ENCODE results near the gene MTG2. TPM values are rescaled to one million over a fixed set of nuclear protein-coding genes. Genes with fewer than 3 reads are reported as not detected.

The MTG2 gene
- total RNA-seq, 3 donors from 2014 or later, result 28.8 to 34.9 (median 32.6) TPM

DNA sequence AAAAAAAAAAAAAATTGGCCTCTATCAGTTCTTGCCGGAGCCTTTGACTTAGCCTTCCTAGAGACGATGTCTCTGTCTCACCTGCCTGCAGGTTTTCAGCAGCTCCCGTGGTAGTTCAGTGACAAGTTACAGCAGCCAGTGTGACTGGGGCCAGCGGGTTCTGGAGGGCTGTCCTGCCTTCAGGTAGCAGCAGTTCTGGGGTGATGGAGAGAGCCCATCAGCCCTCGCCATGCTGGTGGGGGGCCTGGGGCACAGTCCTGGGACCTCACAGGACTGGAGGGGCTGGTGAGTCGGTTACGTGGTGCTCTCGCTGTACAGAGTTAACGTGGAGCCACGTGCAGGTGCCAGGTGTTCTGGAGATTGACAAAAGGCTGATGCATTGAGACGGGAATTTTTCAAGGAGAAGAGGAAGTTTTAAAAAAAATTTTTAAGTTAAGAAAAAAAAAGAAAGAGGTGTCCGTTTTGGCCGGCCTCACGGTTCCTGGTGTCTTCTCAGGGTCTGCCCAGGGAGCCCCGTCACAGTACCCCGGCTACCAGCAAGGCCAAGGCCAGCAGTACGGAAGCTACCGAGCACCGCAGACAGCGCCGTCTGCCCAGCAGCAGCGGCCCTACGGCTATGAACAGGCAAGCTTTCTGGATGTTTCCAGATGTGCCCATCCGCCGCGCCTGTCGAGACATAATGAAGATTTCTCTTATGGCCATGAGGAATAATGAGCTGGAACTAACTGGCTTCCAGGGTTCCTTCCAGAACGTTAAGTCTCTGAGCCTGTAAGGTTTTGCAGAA is 8.6 kb upstream of the MTG2 start:
- no peaks in the 10 kb centered on the region for H3K36me3 ChIP-seq (ENCODE audit: low read depth)
- no peak overlapping the region for H3K4me3 ChIP-seq
- intact Hi-C loops (cut with DNase I, micrococcal nuclease), result no loop called here
- H3K9me3 ChIP-seq, result no peaks in the 10 kb centered on the region
- no peaks in the 10 kb centered on the region for H3K4me1 ChIP-seq (ENCODE audit: low read depth)
- ATAC-seq (no peak), DNase-seq (peak in 1 of 3 donors; percentile 38)
- TF ChIP-seq, protein P1, sequence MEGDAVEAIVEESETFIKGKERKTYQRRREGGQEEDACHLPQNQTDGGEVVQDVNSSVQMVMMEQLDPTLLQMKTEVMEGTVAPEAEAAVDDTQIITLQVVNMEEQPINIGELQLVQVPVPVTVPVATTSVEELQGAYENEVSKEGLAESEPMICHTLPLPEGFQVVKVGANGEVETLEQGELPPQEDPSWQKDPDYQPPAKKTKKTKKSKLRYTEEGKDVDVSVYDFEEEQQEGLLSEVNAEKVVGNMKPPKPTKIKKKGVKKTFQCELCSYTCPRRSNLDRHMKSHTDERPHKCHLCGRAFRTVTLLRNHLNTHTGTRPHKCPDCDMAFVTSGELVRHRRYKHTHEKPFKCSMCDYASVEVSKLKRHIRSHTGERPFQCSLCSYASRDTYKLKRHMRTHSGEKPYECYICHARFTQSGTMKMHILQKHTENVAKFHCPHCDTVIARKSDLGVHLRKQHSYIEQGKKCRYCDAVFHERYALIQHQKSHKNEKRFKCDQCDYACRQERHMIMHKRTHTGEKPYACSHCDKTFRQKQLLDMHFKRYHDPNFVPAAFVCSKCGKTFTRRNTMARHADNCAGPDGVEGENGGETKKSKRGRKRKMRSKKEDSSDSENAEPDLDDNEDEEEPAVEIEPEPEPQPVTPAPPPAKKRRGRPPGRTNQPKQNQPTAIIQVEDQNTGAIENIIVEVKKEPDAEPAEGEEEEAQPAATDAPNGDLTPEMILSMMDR (IDR thresholded peaks at IDR 0.05), result no peak

GRCh38 chr20:62174870-62175624 is 7.8 kb upstream of the MTG2 start:
- TF ChIP-seq, protein P1 (IDR thresholded peaks at IDR 0.05), result no peak
- DNase-seq, result peak in 1 of 3 donors; percentile 34
- Histone ChIP-seq H3K9me3 (no peaks in the 10 kb centered on the region), H3K4me1 (ENCODE audit: low read depth) (no peaks in the 10 kb centered on the region), H3K36me3 (ENCODE audit: low read depth) (no peaks in the 10 kb centered on the region), H3K4me3 (no peak overlapping the region)
- intact Hi-C loops (cut with DNase I, micrococcal nuclease), result no loop called here
- ATAC-seq, result no peak

GRCh38 chr20:62175711-62176110 is 7.1 kb upstream of the MTG2 start:
- DNase-seq (peak in 1 of 3 donors; percentile 15), ATAC-seq (no peak)
- Histone ChIP-seq H3K9me3 (no peaks in the 10 kb centered on the region), H3K4me3 (no peak overlapping the region), H3K36me3 (ENCODE audit: low read depth) (no peaks in the 10 kb centered on the region), H3K4me1 (ENCODE audit: low read depth) (no peaks in the 10 kb centered on the region)
- intact Hi-C loops (cut with DNase I, micrococcal nuclease), result no loop called here
- TF ChIP-seq, protein P1 (IDR thresholded peaks at IDR 0.05), result no peak

GRCh38 chr20:62176866-62177265 is 6.0 kb upstream of the MTG2 start:
- Histone ChIP-seq H3K9me3 (no peaks in the 10 kb centered on the region), H3K36me3 (ENCODE audit: low read depth) (no peaks in the 10 kb centered on the region), H3K4me3 (no peak overlapping the region), H3K4me1 (ENCODE audit: low read depth) (no peaks in the 10 kb centered on the region)
- no peak for ATAC-seq
- intact Hi-C loops (cut with DNase I, micrococcal nuclease), result no loop called here
- peak in 1 of 3 donors; percentile 25 for DNase-seq
- TF ChIP-seq, protein P1 (IDR thresholded peaks at IDR 0.05), result no peak

DNA sequence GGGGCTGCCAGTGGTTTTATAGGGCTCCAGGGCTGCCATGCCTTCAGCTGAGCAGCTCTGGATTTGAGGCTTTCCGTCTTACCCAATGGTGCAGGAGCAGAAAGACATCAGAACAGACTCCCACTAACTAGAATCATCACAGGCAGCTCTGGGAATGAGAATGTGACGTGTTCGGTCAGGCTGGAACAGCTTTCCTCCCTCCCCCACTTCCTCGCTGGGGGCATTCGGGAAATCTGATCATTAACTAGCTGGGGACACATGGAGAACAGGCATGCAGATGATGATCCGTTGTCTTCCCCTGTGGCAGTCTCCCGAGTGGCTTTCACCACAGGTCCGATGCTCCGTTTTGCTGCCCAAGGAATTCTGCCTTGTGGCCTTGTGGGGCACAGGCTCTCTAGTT is 5.5 kb upstream of the MTG2 start:
- Histone ChIP-seq H3K9me3 (no peaks in the 10 kb centered on the region), H3K36me3 (ENCODE audit: low read depth) (no peaks in the 10 kb centered on the region), H3K4me1 (ENCODE audit: low read depth) (peaks cover 3% of the 10 kb centered on the region), H3K4me3 (no peak overlapping the region)
- TF ChIP-seq, protein P1 (IDR thresholded peaks at IDR 0.05), result no peak
- ATAC-seq, result no peak
- intact Hi-C loops (cut with DNase I, micrococcal nuclease), result no loop called here
- DNase-seq, result peak in 1 of 3 donors; percentile 12

Measured in mucosa of descending colon (tissue), 3 donors.